ENCODE results near the gene CCDC141.
"Not testable (repeated sequence)": the region's sequence is repeated elsewhere in the genome, so short reads cannot be mapped to it uniquely, and the experiment has no call there.

The CCDC141 gene

DNA sequence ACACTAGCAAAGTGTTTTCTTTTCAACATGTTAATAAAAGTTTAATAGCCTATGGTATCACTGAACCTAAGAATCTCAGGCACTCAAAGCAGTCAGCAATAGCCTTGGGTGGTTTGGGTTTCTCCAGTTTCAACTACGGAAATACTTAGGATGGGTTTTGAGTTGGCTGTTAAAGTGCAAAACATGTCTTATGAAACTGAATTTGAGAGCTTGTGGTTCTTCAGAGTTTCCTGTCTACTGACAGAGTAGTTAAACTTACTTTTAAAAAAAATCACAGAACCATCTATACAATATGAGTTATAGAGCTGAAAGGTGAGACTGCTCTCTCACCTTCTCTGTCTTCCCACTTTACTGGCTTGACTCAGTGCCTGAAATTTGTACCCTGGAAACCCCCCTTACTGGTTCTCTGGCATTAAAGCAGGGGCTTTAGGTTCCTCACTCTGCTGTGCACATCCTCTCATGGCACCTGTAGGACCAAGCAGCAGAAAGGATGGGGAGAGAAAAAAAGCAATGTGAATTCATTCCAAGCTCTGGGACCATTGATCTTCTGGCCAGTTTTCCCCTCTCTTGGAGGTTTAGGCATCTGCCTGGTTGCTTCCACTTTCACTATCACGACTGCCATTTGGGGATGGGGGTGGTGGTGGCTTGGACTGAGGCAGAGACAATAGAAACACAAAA is 18.1 kb downstream of the CCDC141 start:
- no peak for DNase-seq

DNA sequence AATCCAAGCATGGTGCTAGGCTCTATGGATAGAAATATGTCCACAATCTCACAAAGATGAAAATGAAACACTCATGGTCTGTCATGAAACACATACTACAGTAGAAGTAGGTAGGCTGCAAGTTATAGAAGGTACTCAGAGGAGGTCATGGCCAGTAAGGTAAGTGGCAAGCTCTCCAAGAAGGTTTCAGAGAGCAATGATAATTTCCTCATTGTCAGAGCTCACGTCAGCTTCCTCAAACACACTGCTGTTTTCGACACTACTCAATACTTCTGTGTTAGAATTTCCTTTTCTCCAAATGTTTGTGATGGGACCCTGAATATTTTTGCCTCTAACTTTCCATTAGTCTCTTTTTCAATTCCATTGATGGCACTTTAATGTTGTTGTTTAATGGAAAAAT is 25.5 kb downstream of the CCDC141 start:
- DNase-seq: no peak

DNA sequence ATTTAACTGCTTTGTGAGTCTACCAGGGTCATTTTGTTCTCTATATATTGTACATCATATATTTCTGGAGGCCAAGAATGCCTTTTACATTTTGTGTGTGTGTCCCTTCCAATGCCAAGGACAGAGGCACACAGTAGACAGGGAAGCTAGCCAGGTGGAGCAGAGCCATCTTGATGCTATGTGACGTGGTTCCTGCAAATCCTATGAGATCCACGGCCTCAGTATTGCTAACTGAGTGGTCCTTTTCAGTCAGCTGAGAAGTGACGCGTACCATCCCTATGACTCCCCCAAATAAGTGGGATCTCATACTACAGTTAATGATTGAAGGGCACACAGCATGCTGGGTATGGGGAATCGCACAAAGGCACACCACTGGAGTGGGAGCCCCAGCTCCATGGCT is 27.3 kb downstream of the CCDC141 start:
- DNase-seq: no peak

DNA sequence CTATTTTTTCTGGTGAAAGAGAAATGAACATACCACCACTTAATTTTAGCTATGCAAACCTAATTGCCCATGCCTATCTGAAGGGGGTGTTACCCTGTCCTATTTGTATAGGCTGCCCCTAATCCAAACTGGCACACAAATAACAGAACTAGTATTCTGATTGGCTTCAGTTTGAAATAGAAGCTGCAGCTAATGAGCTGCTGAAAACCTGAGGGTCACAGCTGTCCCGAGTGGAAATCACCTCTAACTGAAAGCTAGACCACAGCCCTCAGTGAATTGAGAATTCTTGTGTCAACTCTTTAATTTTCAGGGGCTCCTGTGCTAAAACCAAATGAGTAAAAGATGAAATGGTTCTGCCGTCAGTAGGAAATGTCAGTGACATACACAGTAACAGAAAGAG is 28.7 kb downstream of the CCDC141 start:
- DNase-seq: no peak

DNA sequence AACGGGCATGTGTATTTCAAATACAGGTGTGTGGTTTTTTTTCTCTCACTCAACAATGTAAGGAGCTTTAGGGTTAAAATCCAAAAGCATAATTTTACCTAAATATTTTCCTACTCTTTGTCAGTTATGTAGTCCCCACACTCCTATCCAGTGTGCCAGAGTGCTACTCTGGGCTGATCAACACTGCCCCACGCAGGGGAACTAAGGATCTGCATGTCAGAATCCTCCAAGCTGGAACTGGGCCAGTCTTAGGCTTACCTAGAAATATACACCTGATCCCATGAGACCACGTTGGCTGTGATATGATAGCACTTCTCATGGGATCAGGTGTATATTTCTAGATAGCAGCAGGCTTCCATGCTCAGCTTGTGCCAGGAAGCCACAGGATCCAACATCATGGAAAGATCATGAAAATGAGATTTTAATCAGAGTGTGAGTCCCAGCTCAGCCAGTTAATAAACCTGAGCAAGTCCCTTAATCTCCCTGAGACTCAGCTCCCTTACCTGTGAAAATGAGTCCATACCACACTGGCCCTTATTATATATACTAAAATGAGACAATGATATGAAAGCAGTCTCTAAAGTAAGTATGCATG is 29.7 kb downstream of the CCDC141 start:
- no peak for DNase-seq

DNA sequence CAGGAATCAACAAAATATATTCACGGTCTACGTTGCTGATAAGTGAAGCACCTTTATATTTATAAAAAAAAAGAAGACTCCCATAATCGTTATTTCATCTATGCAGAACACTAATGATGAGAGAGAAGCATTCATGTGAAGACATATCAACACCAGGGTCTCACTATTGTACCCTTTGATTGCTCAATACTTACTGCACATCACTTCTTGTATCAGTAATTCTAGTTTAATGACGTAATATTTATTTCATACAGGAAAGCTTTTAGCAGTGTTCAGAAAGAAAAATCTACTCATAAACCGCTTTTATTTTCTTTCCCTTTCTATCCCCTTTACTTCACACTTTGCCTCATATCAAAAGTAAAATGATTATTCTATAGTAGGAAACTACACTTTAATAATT is 30.7 kb downstream of the CCDC141 start:
- DNase-seq: no peak

DNA sequence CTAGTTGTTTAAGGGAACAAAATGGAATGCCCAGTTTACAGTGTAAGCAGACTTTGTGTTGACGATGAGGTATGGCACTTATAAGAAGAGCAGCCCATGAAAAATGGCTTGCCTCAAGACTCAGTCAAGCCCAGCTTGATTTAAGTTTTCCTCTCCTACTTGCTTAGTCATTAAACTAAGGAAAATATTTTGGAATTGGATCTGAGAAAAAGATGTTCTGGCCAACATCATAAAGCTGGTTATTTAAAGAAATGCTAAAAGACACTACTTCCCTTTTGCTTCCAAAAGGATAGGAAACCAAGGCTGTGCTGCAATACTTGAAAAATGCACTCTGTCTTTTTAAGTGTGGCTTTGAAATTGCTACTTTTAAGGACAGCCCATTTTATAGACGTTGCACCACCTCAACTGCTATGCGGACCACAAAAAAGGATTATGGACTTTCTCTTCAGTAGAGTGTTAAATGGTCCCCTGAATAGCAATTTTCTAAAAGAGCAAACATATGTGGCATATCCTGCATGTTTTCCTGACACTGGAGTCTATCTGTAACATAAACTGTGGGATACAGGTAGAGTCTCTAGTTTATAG is 32.1 kb downstream of the CCDC141 start:
- DNase-seq: no peak

DNA sequence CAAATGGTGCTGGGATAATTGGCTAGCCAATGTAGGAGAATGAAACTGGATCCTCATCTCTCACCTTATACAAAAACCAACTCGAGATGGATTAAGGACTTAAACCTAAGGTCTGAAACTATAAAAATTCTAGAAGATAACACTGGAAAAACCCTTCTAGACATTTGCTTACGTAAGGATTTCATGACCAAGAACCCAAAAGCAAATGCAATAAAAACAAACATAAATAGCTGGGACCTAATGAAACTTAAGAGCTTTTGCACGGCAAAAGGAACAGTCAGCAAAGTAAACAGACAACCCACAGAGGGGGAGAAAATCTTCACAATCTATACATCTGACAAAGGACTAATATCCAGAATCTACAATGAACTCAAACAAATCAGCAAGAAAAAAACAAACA is 35.7 kb downstream of the CCDC141 start:
- not testable (repeated sequence) for DNase-seq

DNA sequence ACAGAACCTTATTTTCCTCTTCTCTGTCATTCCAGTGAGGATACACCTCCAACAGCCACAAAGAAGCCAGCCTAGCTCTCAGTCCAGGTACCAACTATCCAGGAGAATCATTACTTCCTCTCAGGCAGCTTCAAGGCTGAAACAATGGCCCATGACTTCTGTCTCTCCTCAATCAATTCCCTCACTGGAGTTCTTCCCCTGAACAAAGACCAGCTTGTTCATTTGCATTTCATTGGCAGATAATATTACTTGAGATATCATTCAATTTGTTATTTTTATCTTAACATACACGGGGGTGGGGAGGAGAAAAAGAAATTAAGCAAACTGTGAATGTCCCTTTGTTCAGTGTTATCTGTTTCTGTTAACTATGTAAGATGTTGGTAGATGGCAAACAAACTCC is 44.0 kb downstream of the CCDC141 start:
- DNase-seq: no peak

DNA sequence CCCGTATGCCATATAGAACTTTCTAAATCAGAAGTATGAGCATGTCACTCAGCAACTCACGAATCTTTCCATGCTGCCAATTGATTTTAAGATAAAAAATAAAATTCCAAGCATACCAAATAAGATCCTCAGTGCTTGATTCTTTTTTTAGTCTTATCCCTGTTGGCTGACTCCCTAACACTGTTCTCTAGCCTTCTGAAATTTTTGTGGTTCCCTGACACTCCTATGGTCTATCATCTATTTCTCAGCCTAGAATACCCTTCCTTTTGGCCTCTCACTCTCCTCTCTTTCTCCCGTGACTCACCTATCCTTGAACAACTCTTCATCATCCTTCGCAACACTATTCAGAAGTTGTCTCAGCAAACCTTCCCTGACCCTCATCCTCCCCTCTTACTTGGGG is 50.5 kb downstream of the CCDC141 start:
- DNase-seq: no peak

DNA sequence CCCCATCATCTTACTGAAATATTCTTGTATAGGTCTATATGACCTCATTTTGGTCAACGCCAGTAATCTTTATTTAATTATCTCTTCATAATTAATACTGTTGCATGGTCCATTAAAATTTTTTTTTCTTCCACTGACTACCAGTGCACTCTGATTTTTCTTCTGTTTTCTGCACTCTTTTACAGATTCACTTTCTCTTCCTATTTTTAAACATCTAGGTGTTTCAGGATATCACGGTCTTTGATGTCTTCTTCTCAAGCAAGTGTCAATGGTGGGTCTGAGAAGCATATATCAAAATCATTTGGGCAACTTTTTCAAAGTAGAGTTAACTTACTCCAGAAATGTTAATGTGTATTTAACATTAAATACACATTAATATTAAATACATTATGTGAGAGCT is 51.4 kb downstream of the CCDC141 start:
- no peak for DNase-seq

DNA sequence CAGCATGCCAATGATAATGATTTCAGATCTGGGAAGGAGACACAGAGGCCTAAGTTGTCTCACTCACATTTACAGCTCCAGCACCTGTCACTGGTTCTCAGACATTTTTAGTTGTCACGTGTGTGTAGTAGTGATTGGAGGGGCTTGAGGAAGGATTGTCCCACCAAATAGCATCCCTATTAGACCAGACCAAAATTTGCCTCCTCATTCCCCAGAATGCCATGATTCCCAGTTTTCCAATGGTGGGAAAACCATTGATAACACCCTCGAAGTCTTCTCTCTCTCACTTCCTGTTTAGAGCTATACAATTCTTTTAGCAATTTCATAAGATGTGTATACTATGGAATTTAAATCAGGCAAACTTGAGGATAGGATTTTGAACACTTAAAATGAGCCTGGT is 52.5 kb downstream of the CCDC141 start:
- no peak for DNase-seq

DNA sequence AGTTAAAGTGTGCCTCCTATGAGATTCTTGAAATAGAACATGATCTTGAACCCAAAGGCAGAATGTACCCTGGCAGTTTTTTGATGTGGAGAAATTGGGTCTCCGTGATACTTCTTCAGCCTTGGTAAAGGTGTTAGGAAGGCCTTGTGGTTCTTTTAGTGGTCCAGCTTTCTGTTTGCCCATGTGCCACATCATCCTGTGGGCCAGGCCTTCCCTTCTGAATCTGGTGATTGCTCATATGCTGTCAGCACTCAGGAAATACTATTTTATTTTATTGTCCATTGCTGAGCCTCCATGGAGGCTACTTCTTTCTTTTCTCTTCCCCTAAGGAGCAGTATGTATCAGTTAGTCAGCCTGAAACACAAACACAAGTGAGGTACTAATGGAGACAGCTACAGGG is 52.9 kb downstream of the CCDC141 start:
- DNase-seq: no peak

DNA sequence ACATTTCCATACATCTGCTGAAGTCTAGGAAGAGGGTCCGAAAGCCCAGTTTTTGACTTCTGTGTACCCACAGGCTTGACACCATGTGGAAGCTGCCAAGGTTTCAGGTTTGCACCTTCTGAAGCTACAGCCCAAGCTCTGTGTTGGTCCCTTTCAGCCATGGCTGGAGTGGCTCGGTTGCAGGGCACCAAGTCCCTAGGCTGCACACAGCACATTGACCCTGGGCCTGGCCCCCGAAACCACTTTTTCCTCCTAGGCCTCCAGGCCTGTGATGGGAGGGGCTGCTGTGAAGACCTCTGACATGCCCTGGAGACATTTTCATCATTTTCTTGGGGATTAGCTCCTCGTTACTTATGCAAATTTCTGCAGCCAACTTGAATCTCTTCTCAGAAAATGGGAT is 55.7 kb downstream of the CCDC141 start:
- no peak for DNase-seq

DNA sequence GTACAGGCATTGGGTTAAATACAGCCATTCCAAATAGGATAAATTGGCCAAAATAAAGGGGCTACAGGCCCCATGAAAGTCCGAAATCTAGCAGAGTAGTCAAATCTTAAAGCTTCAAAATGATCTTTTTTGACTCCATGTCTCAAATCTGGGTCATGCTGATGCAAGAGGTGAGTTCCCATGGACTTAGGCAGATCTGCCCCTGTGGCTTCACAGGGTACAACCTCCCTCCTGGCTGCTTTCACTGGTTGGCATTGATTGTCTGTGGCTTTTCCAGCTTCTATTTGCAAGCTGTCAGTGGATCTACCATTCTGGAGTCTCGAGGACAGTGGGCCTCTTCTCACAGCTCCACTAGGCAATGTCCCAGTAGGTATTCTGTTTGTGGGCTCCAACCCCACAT is 56.1 kb downstream of the CCDC141 start:
- DNase-seq: no peak

DNA sequence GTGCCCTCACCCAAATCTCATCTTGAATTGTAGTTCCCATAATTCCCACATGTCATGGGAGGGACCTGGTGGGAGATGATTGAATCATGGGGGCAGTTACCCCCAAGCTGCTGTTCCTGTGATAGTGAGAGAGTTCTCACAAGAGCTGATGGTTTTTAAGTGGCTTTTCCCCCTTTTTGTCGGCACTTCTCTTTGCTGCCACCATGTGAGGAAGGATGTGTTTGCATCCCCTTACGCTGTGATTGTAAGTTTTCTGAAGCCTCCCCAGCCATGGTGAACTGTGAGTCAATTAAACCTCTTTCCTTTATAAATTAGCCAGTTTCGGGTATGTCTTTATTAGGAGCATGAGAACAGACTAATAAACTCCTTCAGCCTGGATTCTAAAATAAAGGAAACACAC is 57.2 kb downstream of the CCDC141 start:
- DNase-seq: not testable (repeated sequence)

DNA sequence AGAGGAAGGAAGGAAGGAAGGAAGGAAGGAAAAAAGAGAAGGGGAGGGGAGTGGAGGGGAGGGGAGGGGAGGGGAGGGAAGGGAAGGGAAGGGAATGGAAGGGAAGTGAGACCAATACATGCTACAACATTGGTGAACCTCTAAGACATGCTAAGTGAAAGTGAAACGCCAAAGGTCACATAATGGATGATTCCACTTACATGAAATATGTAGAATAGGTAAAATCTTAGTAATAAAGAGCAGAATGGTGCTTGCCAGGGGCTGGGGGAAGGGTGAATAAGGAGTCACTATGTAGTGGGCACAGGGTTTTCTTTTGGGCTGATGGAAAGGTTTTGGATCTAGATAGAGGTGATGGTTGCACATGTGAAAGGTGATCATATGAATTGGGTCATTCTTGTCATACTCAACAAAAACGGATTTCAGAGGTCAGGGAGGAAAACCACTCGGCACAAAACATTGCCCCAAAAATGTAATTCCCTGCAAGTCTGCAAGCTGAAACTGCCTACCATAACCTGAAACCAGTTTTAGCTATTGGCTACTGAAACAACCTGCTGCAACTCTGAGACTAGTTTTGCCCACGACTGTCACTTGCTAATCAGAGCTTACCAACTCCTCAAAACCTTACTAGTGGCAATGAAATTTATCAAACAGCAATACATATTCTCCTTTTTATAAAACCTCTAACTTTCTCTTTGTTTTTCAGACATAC is 59.2 kb downstream of the CCDC141 start:
- no peak for DNase-seq

DNA sequence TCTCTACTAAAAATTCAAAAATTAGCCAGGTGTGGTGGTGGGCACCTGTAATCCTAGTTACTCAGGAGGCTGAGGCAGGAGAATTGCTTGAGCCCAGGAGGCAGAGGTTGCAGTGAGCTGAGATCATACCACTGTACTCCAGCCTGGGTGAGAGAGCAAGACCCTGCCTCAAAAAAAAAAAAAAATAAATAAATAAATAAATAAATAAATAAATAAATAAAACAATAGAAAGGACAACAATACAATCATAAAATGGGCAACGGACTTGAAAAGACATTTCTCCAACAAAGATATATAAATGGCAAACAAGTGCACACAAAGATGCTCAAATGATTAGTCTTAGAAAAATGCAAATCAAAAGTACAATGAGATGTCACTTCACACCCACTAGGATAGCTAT is 60.5 kb downstream of the CCDC141 start:
- not testable (repeated sequence) for DNase-seq

DNA sequence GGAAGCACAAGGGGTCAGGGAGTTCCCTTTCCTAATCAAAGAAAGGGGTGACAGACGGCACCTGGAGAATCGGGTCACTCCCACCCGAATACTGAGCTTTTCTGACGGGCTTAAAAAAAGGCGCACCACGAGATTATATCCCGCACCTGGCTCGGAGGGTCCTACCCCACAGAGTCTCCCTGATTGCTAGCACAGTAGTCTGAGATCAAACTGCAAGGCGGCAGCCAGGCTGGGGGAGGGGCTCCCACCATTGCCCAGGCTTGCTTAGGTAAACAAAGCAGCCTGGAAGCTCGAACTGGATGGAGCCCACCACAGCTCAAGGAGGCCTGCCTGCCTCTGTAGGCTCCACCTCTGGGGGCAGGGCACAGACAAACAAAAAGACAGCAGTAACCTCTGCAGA is 67.3 kb downstream of the CCDC141 start:
- DNase-seq: not testable (repeated sequence)

DNA sequence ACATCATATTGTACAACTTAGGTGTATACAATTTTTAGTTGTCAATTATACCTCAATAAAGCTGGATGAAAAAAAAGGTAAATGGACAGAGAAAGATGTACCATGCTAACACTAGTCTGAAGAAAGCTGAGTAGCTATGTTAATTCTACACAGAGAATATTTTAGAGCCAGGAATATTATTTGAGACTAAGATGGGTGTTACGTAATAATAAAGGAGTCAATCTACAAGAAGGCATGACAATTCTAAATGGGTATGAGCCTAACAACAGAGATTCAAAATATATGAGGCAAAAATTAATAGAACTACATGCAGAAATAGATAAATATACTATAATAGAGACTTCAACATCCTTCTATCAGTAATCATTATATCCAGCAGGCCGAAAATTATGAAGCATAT is 69.1 kb downstream of the CCDC141 start:
- DNase-seq: no peak

DNA sequence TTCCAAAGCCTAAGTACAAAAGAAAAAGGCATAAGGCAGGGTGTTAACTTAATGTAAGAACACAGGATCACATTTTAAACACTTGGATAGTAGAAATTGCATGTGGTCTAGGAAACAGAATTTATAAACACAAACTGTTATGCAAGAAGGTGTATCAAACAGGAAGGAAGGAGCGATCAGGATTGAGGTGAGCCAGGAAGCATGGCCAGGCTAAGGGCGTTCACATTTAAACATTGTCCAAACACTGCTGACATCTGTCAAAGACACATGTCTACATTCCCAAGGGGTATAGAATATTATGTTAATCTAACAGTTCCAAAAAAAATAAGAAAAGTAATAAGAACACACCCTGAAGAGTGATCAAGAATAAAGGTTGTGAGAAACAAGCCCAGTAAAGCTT is 71.3 kb downstream of the CCDC141 start:
- no peak for DNase-seq

DNA sequence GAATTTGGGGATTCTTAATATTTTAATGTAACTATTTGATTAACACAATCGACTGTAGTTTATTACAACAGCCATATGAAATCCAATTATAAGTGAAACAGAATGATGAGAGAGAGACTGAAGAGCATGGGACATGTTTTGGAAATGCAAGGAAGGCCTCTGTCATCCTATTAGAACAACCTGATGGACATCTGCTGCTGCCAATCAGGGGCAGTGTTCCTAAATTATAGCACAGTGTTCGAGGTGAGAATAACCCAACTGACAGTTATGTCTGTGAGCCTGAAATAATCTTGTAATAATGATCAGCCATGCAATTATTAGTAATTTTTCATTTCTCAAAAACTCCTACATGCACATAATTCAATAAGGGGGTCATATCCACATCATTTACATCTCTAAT is 73.6 kb downstream of the CCDC141 start:
- no peak for DNase-seq

DNA sequence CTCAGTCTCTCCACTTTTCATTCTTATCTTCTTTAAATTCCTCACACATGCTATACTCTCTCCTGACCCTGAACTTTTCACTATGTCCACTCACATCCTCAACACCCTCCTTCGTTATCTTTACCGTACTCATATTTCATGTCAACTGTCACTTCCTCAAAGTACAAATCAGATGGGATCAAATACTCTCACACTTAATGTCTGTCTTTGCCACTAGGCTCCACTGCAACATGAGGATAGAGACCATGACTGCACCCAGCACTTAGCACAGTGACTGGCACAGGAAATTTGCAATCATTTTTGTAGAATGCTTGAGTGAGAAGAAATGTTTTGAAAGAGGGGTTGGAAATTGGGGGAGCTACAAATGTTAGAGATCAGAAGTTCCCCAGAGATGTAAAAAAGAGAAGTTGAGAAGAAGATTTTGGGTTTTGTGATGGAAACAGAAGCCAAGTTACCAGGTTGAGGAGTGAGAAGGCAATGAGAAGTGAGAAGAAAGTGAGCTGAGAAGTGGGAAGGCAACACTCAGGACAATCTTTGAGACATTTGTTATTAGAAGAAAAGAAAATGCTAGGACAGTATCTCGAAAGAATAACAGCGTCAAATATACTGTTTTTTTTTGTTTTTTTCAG is 87.0 kb downstream of the CCDC141 start:
- no peak for DNase-seq

DNA sequence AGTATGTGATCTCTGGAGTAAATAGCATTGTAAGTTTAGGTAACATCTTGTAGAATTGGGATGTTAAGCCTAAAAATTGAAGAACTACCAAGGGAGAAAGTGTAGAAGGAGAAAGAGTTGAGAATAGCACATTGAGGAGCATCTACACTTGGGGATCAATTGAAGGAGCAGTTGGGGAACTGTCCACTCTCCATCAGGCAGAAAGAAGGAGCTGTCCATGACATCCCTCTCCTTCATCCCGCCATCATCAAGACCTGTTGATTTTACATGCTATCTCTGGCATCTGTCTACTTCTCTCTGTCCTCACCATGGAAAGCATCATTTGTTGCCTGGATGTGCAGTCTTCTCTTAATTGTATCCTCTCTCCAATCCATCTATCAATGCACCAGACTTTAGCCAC is 87.8 kb downstream of the CCDC141 start:
- DNase-seq: no peak

All from left hindlimb (tissue), 1 donor.